Mammary epithelial cell (primary cell): Measurements from ENCODE around the gene SIK1.
"Not testable (repeated sequence)": the region's sequence is repeated elsewhere in the genome, so short reads cannot be mapped to it uniquely, and the experiment has no call there.

Experiments
- CTCF ChIP-seq, 2 donors: IDR thresholded peaks in 1 of 2; conservative IDR thresholded peaks in 1 of 2; 2 replicates each; pipeline ENCODE4 v1.5.1; 2011 to 2012; ENCODE audit warnings: inconsistent platforms in 2 of 2, low read length in 2 of 2, mild to moderate bottlenecking in 2 of 2, control low read depth in 1 of 2, low read depth in 1 of 2; ENCODE audit not compliant: insufficient read depth in 1 of 2; ENCODE audit errors: extremely low read depth in 1 of 2
- EZH2 ChIP-seq: IDR thresholded peaks from 2 replicates; pipeline ENCODE4 v1.6.1; 2012; ENCODE audit warnings: low read length, inconsistent platforms, borderline replicate concordance

GRCh38 chr21:43419475-43419874 is 7.5 kb downstream of the SIK1 start:
- not testable (repeated sequence) for TF ChIP-seq CTCF (conservative IDR thresholded peaks at IDR 0.05 in 1 of 2, IDR thresholded peaks at IDR 0.05 in 1 of 2; ENCODE audit: extremely low read depth in 1 of 2, insufficient read depth in 1 of 2, low read depth in 1 of 2, low read length in 2 of 2); EZH2
